Measurements from ENCODE around the gene COL27A1.

COL27A1 gene

DNA sequence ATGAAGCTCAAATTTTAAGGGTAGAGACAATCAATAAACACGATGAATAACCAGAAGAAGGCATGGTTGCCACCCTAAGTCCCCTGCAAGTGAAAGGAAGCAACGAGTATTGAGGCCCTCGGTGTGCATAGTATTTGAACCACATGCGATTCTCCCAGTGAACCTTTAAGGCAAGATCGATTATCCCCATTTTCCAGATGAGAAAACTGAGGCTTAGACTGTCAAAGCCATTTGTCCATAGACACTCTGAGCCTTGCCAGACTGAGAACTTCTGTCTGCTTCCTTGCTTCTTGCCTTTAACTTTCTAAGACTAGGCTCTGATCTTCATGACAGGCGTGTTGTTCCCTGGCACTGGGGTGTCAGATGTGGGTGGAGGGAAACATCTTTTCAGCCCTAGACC is 58.2 kb downstream of the COL27A1 start:
- peaks cover 4% of the 10 kb centered on the region for H3K9me3 ChIP-seq (ENCODE audit: insufficient read depth, low read depth, low read length)
- no peak overlapping the region for H3K23ac ChIP-seq (ENCODE audit: low read length)
- H4K8ac ChIP-seq (ENCODE audit: low read depth, low read length): no peak overlapping the region
- no peak overlapping the region for H4K12ac ChIP-seq (ENCODE audit: low read depth, low read length)
- H3K27ac ChIP-seq (ENCODE audit: low read depth, low read length): no peak overlapping the region
- H3K36me3 ChIP-seq (ENCODE audit: control insufficient read depth in 1 of 2, insufficient read depth in 2 of 2, low read length in 2 of 2): peaks cover 67 to 72% of the 10 kb centered on the region in 2 experiments
- no peaks in the 10 kb centered on the region for H3K79me1 ChIP-seq (ENCODE audit: low read length)
- H4K91ac ChIP-seq (ENCODE audit: low read depth, low read length): no peak overlapping the region
- no peak overlapping the region for H2AFZ ChIP-seq (ENCODE audit: insufficient read depth, low read length, poor library complexity)
- no peaks in the 10 kb centered on the region for H3K4me1 ChIP-seq (ENCODE audit: control insufficient read depth in 1 of 2, insufficient read depth in 2 of 2, low read length in 2 of 2)
- H3K4ac ChIP-seq (ENCODE audit: low read depth, low read length): no peak overlapping the region
- H3K4me2 ChIP-seq (ENCODE audit: low read length): no peak overlapping the region
- no peaks in the 10 kb centered on the region for H3K79me2 ChIP-seq (ENCODE audit: control insufficient read depth, insufficient read depth, low read length, poor library complexity)
- no peak overlapping the region for H2BK5ac ChIP-seq (ENCODE audit: low read depth, low read length, poor library complexity)
- no peak overlapping the region for H2BK12ac ChIP-seq (ENCODE audit: low read length)
- no peak for DNase-seq
- no peak overlapping the region for H2BK120ac ChIP-seq (ENCODE audit: insufficient read depth, low read length, poor library complexity)
- H3K14ac ChIP-seq (ENCODE audit: low read length): no peak overlapping the region
- no CpG with 5 or more reads among the region's 6 CpGs for WGBS (ENCODE audit: extremely low coverage, insufficient coverage, insufficient read length)
- no peak overlapping the region for H2AK5ac ChIP-seq (ENCODE audit: low read length)
- H3K9ac ChIP-seq (ENCODE audit: low read length): no peak overlapping the region
- H3K4me3 ChIP-seq (ENCODE audit: low read depth, low read length): no peak overlapping the region
- H3K27me3 ChIP-seq (ENCODE audit: insufficient read depth, low read length): no peaks in the 10 kb centered on the region
- H3K18ac ChIP-seq (ENCODE audit: low read length): no peak overlapping the region

- H3K23ac ChIP-seq (ENCODE audit: low read length): no peak overlapping the region
- H3K27ac ChIP-seq (ENCODE audit: low read depth, low read length): no peak overlapping the region
- H2AFZ ChIP-seq (ENCODE audit: insufficient read depth, low read length, poor library complexity): no peak overlapping the region
- no peak overlapping the region for H3K4me2 ChIP-seq (ENCODE audit: low read length)
- no peak overlapping the region for H2AK5ac ChIP-seq (ENCODE audit: low read length)
- no peak overlapping the region for H2BK12ac ChIP-seq (ENCODE audit: low read length)
- no peak overlapping the region for H4K8ac ChIP-seq (ENCODE audit: low read depth, low read length)
- H2BK5ac ChIP-seq (ENCODE audit: low read depth, low read length, poor library complexity): no peak overlapping the region
- H4K12ac ChIP-seq (ENCODE audit: low read depth, low read length): no peak overlapping the region
- no peak overlapping the region for H3K4me3 ChIP-seq (ENCODE audit: low read depth, low read length)
- no CpG with 5 or more reads among the region's 6 CpGs for WGBS (ENCODE audit: extremely low coverage, insufficient coverage, insufficient read length)
- peaks cover 64 to 66% of the 10 kb centered on the region in 2 experiments for H3K36me3 ChIP-seq (ENCODE audit: control insufficient read depth in 1 of 2, insufficient read depth in 2 of 2, low read length in 2 of 2)
- no peak overlapping the region for H3K18ac ChIP-seq (ENCODE audit: low read length)
- peaks cover 0 to 2% of the 10 kb centered on the region in 2 experiments for H3K4me1 ChIP-seq (ENCODE audit: control insufficient read depth in 1 of 2, insufficient read depth in 2 of 2, low read length in 2 of 2)
- H3K9ac ChIP-seq (ENCODE audit: low read length): no peak overlapping the region
- H3K79me2 ChIP-seq (ENCODE audit: control insufficient read depth, insufficient read depth, low read length, poor library complexity): no peaks in the 10 kb centered on the region
- no peak overlapping the region for H3K4ac ChIP-seq (ENCODE audit: low read depth, low read length)
- H4K91ac ChIP-seq (ENCODE audit: low read depth, low read length): no peak overlapping the region
- no peaks in the 10 kb centered on the region for H3K27me3 ChIP-seq (ENCODE audit: insufficient read depth, low read length)
- no peak for DNase-seq
- H3K79me1 ChIP-seq (ENCODE audit: low read length): no peaks in the 10 kb centered on the region
- peaks cover 3% of the 10 kb centered on the region for H3K9me3 ChIP-seq (ENCODE audit: insufficient read depth, low read depth, low read length)
- no peak overlapping the region for H3K14ac ChIP-seq (ENCODE audit: low read length)
- no peak overlapping the region for H2BK120ac ChIP-seq (ENCODE audit: insufficient read depth, low read length, poor library complexity)
Observed at GRCh38 chr9:114214181-114214580, 58.8 kb downstream of the COL27A1 start.

DNA sequence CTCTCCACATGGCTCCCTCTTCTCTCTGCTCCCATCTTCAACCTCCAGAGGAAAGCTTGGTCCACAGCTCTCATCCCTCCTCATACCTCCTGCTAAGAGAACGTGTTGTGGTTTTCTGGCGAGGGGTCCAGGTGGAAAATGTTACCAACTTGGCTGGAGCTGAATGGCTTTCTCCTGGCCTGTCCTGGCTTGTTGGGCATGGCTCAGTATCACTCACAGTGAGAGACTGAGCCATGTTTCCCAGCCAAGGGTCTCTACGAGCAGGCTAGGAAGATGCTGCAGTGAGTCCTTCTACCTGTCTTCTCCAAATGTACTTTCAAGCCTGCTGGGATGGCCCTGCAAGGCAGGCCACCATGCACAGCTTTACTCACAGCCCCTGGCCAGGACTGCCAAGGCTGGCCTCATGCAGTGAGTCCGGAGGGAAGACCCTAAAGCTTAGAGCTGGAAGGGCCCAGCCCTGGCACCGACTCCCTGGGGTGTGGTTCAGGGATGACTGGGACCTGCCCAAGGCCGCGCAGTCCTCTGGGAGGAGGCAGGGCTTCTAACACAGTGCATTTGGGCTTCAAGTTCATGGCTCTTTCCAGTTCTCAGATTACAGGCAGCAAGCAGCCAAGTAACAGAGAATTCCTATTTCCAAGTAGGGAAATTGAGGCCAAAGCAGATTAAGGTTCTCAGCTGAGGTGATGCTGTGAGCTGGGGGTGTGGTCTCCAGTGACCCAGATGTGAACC is 59.5 kb downstream of the COL27A1 start:
- H3K4me2 ChIP-seq (ENCODE audit: low read length): no peak overlapping the region
- no peak overlapping the region for H4K8ac ChIP-seq (ENCODE audit: low read depth, low read length)
- no peak overlapping the region for H3K9ac ChIP-seq (ENCODE audit: low read length)
- no peaks in the 10 kb centered on the region for H3K79me1 ChIP-seq (ENCODE audit: low read length)
- H3K23ac ChIP-seq (ENCODE audit: low read length): no peak overlapping the region
- no peak overlapping the region for H3K4me3 ChIP-seq (ENCODE audit: low read depth, low read length)
- no peak overlapping the region for H3K18ac ChIP-seq (ENCODE audit: low read length)
- no peak overlapping the region for H2BK120ac ChIP-seq (ENCODE audit: insufficient read depth, low read length, poor library complexity)
- no peak overlapping the region for H3K27ac ChIP-seq (ENCODE audit: low read depth, low read length)
- no peak overlapping the region for H2AK5ac ChIP-seq (ENCODE audit: low read length)
- no CpG with 5 or more reads among the region's 7 CpGs for WGBS (ENCODE audit: extremely low coverage, insufficient coverage, insufficient read length)
- peaks cover 62% of the 10 kb centered on the region in 2 experiments for H3K36me3 ChIP-seq (ENCODE audit: control insufficient read depth in 1 of 2, insufficient read depth in 2 of 2, low read length in 2 of 2)
- H3K4me1 ChIP-seq (ENCODE audit: control insufficient read depth in 1 of 2, insufficient read depth in 2 of 2, low read length in 2 of 2): peaks cover 2 to 4% of the 10 kb centered on the region in 2 experiments
- no peaks in the 10 kb centered on the region for H3K27me3 ChIP-seq (ENCODE audit: insufficient read depth, low read length)
- H3K14ac ChIP-seq (ENCODE audit: low read length): no peak overlapping the region
- no peaks in the 10 kb centered on the region for H3K79me2 ChIP-seq (ENCODE audit: control insufficient read depth, insufficient read depth, low read length, poor library complexity)
- H2BK5ac ChIP-seq (ENCODE audit: low read depth, low read length, poor library complexity): no peak overlapping the region
- H3K9me3 ChIP-seq (ENCODE audit: insufficient read depth, low read depth, low read length): peaks cover 2% of the 10 kb centered on the region
- no peak overlapping the region for H4K12ac ChIP-seq (ENCODE audit: low read depth, low read length)
- no peak overlapping the region for H3K4ac ChIP-seq (ENCODE audit: low read depth, low read length)
- H2AFZ ChIP-seq (ENCODE audit: insufficient read depth, low read length, poor library complexity): no peak overlapping the region
- H4K91ac ChIP-seq (ENCODE audit: low read depth, low read length): no peak overlapping the region
- no peak overlapping the region for H2BK12ac ChIP-seq (ENCODE audit: low read length)
- DNase-seq: no peak

DNA sequence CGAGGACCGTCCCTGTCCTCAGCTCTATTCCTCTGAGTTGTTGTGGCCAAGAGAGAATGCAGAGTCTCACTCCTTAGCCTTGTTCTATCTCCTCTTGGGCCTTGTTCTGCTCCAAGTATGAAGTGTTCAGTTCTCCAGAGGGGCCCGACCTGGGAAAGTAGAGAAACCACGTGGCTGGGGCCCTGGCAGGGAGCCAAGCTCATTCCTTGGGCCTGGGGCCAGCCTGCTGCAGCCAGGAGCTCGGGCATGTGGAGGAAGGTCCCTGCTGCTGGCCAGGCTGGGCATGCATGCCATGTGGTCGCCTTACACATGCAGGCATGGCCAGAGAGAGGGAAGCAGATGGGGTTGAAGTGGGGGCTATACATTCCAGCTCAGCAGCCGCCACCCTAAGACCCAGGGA is 60.7 kb downstream of the COL27A1 start:
- DNase-seq: no peak
- Histone ChIP-seq H3K27me3 (ENCODE audit: insufficient read depth, low read length) (no peaks in the 10 kb centered on the region), H2AFZ (ENCODE audit: insufficient read depth, low read length, poor library complexity) (no peak overlapping the region), H2AK5ac (ENCODE audit: low read length) (no peak overlapping the region), H3K4me1 (ENCODE audit: control insufficient read depth in 1 of 2, insufficient read depth in 2 of 2, low read length in 2 of 2) (peaks cover 6 to 9% of the 10 kb centered on the region in 2 experiments), H3K4ac (ENCODE audit: low read depth, low read length) (no peak overlapping the region), H3K14ac (ENCODE audit: low read length) (no peak overlapping the region), H3K79me1 (ENCODE audit: low read length) (no peaks in the 10 kb centered on the region), H2BK12ac (ENCODE audit: low read length) (no peak overlapping the region), H3K9me3 (ENCODE audit: insufficient read depth, low read depth, low read length) (peaks cover 2% of the 10 kb centered on the region), H3K18ac (ENCODE audit: low read length) (no peak overlapping the region), H3K36me3 (ENCODE audit: control insufficient read depth in 1 of 2, insufficient read depth in 2 of 2, low read length in 2 of 2) (peaks cover 57 to 61% of the 10 kb centered on the region in 2 experiments), H3K27ac (ENCODE audit: low read depth, low read length) (no peak overlapping the region), H4K8ac (ENCODE audit: low read depth, low read length) (no peak overlapping the region), H4K12ac (ENCODE audit: low read depth, low read length) (no peak overlapping the region), H3K79me2 (ENCODE audit: control insufficient read depth, insufficient read depth, low read length, poor library complexity) (no peaks in the 10 kb centered on the region), H2BK5ac (ENCODE audit: low read depth, low read length, poor library complexity) (no peak overlapping the region), H3K4me2 (ENCODE audit: low read length) (no peak overlapping the region), H2BK120ac (ENCODE audit: insufficient read depth, low read length, poor library complexity) (no peak overlapping the region), H4K91ac (ENCODE audit: low read depth, low read length) (no peak overlapping the region), H3K4me3 (ENCODE audit: low read depth, low read length) (no peak overlapping the region), H3K9ac (ENCODE audit: low read length) (no peak overlapping the region), H3K23ac (ENCODE audit: low read length) (no peak overlapping the region)
- no CpG with 5 or more reads among the region's 7 CpGs for WGBS (ENCODE audit: extremely low coverage, insufficient coverage, insufficient read length)

All from trophoblast cell (in vitro differentiated cells and primary cell).